ENCODE measurements around the gene C2CD5. TPM values are rescaled to one million over a fixed set of nuclear protein-coding genes. Genes with fewer than 3 reads are reported as not detected.

Gene C2CD5
- total and polyA plus RNA-seq, 2 of the 4 experiments (the other 2 are of a cell fraction): 14.5 to 15.8 TPM

GRCh38 chr12:22435583-22435982 is 108.8 kb downstream of the C2CD5 start:
- H3K9me1 ChIP-seq (ENCODE audit: insufficient read depth, low read length): no peaks in the 10 kb centered on the region
- TF ChIP-seq NFE2L2 (IDR thresholded peaks at IDR 0.05; ENCODE audit: low read depth, low read length) (no peak), ELK1 (IDR thresholded peaks at IDR 0.05; ENCODE audit: borderline replicate concordance, low read depth, low read length) (no peak), POLR2A (IDR thresholded peaks at IDR 0.05; ENCODE audit: low read depth, low read length) (no peak), RAD21 (IDR thresholded peaks at IDR 0.05; ENCODE audit: low read length) (no peak), SMC3 (IDR thresholded peaks at IDR 0.05; ENCODE audit: low read depth, low read length) (no peak), RFX5 (IDR thresholded peaks at IDR 0.05; ENCODE audit: low read depth, low read length) (no peak), FOS (IDR thresholded peaks at IDR 0.05; ENCODE audit: low read depth, low read length) (no peak), USF2 (IDR thresholded peaks at IDR 0.05; ENCODE audit: low read depth, low read length) (no peak), MAZ (IDR thresholded peaks at IDR 0.05; ENCODE audit: borderline replicate concordance, low read depth, low read length) (no peak), BHLHE40 (IDR thresholded peaks at IDR 0.05; ENCODE audit: low read depth, low read length) (no peak), CTCF (conservative IDR thresholded peaks at IDR 0.05; ENCODE audit: low read depth, low read length) (no peak), CEBPB (IDR thresholded peaks at IDR 0.05; ENCODE audit: low read depth, low read length) (no peak)
- dilution Hi-C loops (cut with HindIII; ENCODE audit: low sequenced_read_pairs, unreplicated experiment) (no loop called here), in situ Hi-C loops (cut with MboI; ENCODE audit: low sequenced_read_pairs) (loop anchor here (5.0 to 25.0 kb wide), 2 partner anchors 98 to 748 kb away; no protein-coding TSS in a partner anchor), intact Hi-C loops (cut with micrococcal nuclease) (no loop called here)
- H2BK120ac ChIP-seq (ENCODE audit: low read depth, low read length): no peak overlapping the region
- no CpG with 5 or more reads among the region's 3 CpGs for WGBS, 2 experiments (ENCODE audit: extremely low coverage in 2 of 2, insufficient read length in 1 of 2)
- ChIA-PET POLR2A (ENCODE audit: unreplicated experiment) (no interaction called here), CTCF (interaction anchor here (0.6 kb wide), 1 partner anchor 197 kb away, joined by 4 read pairs; no protein-coding TSS in a partner anchor)
- no peaks in the 10 kb centered on the region for H3K79me1 ChIP-seq (ENCODE audit: low read depth in 1 of 2, low read length in 2 of 2)
- no peak overlapping the region for H2BK15ac ChIP-seq (ENCODE audit: low read depth, low read length)
- no peaks in the 10 kb centered on the region for H3K36me3 ChIP-seq (ENCODE audit: control insufficient read depth, insufficient read depth, low read length)
- no peak overlapping the region for H3K23ac ChIP-seq (ENCODE audit: low read depth, low read length)
- H2BK20ac ChIP-seq (ENCODE audit: low read depth, low read length): no peak overlapping the region
- H3K56ac ChIP-seq (ENCODE audit: extremely low read depth, insufficient read depth, low read length): no peak overlapping the region
- no peak overlapping the region for H3K4ac ChIP-seq (ENCODE audit: low read depth, low read length)
- no peak overlapping the region for H3K4me2 ChIP-seq (ENCODE audit: low read depth, low read length)
- H3K27ac ChIP-seq (ENCODE audit: insufficient read depth, low read length): no peak overlapping the region
- DNase-seq (no peak), ATAC-seq (ENCODE audit: low read depth) (no peak)
- H2AK5ac ChIP-seq (ENCODE audit: low read depth, low read length): no peak overlapping the region
- no peak overlapping the region for H2BK5ac ChIP-seq (ENCODE audit: low read depth, low read length, poor library complexity, severe bottlenecking)
- no peaks in the 10 kb centered on the region for H3K4me1 ChIP-seq (ENCODE audit: control insufficient read depth, insufficient read depth, low read length)
- H3K4me3 ChIP-seq (ENCODE audit: insufficient read depth, low read depth, low read length): no peak overlapping the region
- no peak overlapping the region for H3K14ac ChIP-seq (replicated peaks; ENCODE audit: low read depth, low read length)
- H3K18ac ChIP-seq (ENCODE audit: low read depth, low read length): no peak overlapping the region
- no peaks in the 10 kb centered on the region; the same call in 1 of the 2 replicates for H3K27me3 ChIP-seq (ENCODE audit: control insufficient read depth, insufficient read depth, low read length)
- H4K20me1 ChIP-seq (ENCODE audit: insufficient read depth, low read length): no peaks in the 10 kb centered on the region
- H2AFZ ChIP-seq (replicated peaks; ENCODE audit: low read length, poor library complexity): no peak overlapping the region
- H4K8ac ChIP-seq (ENCODE audit: low read depth in 2 of 2, low read length in 2 of 2): no peak overlapping the region
- no peak overlapping the region for H4K5ac ChIP-seq (ENCODE audit: low read depth, low read length)
- H4K91ac ChIP-seq (ENCODE audit: insufficient read depth, low read depth, low read length): no peak overlapping the region
- no peak overlapping the region for H3K9ac ChIP-seq (ENCODE audit: low read depth, low read length)
- no TSS peak for BruUV-seq (replicated peaks)
- H3K9me3 ChIP-seq (ENCODE audit: control insufficient read depth, insufficient read depth, low read length): no peaks in the 10 kb centered on the region
- H2AK9ac ChIP-seq (replicated peaks; ENCODE audit: low read depth, low read length, poor library complexity): no peak overlapping the region

Data from IMR-90 (cell line).